Amygdala (tissue), 56 donors: Measurements from ENCODE around the gene PELI1.
"Not testable (repeated sequence)": the region's sequence is repeated elsewhere in the genome, so short reads cannot be mapped to it uniquely, and the experiment has no call there.

Experiments used
- DNase-seq, 56 donors: peaks; one replicate each; lab custom pipeline; 2025; lab: John Stamatoyannopoulos, UW

Gene PELI1

DNA sequence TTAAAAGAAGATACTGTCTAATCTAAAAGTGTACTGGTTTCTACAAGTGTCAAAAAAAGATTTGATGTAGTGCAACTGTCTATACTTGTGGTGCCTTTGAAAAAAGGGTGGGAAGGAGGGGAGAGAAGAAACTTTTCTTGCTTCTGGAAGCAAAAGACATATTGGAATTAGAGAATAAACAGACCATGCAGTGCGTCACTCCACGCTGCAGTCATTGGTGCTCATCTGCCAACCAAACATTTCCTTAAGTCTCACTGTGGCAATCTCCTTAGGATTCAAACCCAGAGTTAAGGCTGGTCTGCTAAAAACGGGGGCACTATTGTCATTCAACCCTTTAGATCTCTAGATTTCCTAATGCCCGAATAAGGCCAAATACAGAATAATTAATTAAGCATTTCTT, 50.9 kb downstream of the PELI1 start:
- no peak for DNase-seq

DNA sequence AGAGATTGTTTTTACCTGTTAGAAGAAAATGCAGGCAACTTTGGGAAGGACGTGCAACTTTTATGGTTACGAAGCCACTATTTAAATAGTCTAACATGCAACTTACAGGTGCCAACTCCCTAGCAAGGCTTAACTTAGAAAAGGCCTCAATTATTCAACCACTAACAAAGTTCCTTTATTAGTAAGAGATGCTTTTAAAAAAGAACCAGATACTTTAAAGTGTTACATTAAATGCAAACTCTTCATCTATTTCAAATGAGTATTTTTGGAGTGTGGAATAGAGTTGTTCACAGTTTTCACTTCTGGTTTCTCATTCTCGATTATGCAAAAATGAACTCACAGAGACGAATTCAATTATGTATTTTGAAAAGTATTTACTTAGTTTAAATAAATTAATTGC, 51.7 kb downstream of the PELI1 start:
- DNase-seq = no peak

DNA sequence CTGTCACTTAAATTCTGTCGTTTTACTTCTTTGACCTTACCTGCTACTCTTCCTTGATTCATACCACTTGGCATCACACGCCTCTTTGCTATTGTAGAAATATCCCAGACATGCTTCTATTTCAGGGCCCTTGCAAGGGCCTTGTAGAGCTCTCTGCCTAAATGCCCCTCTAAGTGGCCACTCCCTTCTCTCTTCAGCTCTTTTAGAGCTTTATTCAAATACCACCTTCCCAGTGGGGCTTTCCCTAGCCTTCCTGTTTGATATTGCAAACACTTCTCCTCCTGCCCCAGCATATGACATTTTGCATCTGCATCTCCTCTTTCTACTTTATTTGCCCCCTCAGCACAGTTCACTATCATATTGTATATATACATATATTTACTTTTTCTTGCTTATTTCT, 54.0 kb downstream of the PELI1 start:
- no peak for DNase-seq

DNA sequence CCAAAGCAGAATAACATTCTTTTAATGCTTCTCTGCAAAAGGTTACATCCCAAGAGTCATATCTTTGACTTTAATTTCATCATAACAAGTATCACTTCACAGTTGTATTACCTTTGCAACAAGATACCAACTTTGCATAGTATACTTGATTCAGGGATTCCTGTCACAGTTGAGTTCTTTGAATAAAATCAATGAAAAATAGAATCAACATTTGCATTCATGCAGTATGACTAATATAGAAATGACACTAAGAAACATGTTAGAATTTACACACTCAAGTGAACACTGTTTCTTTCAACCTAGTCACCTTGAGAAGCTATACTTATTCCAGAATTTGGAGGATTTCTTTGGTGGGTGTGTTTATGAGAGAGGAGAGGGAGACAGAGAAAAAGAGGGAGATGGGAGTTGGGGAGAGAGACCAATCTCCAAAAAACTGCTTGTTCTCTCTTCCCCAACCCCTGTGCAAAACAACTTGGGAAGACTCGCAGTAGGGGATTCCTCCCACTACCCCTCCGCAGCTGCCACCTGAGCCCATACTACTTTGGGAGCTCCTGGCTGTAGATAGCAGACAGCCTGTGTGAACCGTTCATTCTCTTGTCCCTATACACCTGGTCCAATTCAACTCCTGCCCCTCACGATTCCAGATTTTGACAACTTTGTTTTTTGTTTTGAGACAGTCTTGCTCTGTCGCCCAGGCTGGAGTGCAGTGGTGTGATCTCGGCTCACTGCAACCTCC, 57.7 kb downstream of the PELI1 start:
- DNase-seq = no peak

DNA sequence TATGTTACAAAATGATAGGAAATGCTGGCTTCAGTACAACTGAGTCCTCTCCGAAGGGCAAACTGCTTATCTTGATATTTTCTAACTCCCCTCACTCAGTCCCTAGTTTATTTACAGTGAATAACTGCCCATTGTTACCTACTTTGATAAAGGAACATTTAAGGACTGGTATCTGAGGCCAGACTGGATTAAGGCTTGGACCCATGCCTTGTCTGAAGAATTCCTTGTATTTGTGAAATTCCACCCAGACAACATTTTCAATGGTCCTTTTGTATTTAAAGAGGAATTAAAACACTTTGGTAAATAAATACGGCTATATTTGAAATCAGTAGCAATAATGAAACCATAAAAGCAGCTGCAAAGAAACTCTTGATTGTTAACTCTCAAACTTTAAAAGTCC, 58.3 kb downstream of the PELI1 start:
- no peak for DNase-seq

DNA sequence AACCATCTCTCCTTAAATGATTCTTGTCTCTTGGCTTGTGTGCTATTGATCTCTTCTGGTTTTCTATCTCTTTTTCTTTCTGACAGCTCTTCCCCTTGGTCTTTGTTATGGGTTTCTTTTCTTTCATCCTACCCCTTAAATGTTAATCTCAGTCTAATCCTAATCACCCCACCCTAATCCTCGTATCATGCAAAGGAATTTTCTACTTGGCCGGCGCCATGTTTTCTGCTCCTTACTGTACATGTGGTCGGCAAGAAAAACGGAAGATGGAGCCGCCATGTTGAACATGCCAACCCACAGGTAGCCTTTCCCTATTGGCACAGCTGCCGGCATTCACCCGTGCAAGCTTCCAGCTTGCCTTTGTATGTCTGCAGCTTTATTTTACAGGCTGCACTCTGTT, 63.2 kb downstream of the PELI1 start:
- DNase-seq = no peak

DNA sequence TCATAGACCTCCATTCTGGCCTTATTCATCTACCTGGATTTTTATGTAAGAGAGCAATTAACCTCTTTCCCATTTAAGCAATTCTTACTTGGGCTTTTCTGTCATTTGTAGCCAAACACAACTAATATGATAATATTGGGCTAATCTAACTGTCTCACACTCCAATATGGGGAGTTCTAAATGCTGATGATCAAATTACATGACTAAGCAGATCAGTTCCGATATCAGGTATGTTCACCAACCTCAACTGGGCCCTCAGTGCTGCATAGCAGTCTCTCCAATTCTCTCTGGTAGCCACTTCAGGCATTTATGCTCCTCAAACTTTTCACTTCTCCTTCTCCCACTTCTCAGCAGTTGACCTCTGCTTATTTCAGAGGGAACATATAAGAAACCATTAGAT, 64.0 kb downstream of the PELI1 start:
- no peak for DNase-seq

DNA sequence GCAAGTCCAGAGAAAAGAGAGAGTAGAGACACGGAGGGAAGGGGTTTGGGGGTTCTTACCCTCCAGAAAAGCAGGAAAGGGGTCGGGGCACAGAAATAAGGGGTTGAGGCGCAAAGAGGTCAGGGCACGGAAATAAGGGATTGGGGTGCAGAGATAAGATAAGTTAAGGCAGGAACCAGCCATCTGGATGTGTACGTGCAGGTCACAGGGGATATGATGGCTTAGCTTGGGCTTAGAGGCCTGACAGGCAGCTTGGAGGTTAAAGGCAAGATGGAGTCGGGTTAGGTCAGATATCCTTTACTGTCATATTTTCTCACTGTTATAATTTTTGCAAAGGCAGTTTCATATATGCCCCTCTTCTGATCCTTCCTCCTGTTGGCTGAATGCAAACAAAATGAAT, 64.5 kb downstream of the PELI1 start:
- not testable (repeated sequence) for DNase-seq

DNA sequence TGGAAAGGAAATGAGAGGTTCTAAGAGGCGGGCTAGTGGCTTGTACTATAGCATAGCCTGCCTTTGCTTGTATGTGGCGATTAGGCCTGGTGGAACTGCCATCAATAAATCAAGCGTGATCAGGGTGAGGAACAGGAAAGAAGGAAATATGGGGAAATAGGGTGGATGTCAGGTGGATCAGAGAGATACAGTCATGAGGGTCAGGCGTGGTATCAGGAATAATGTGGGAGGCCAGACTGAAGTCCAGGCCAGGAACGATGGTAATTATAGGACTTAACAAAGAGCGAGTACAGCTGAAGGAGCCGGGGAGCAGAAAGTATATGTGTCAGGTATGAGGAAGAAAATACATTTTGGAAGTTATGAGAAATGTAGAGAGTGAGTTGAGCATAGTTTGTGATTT, 67.4 kb downstream of the PELI1 start:
- DNase-seq = not testable (repeated sequence)

DNA sequence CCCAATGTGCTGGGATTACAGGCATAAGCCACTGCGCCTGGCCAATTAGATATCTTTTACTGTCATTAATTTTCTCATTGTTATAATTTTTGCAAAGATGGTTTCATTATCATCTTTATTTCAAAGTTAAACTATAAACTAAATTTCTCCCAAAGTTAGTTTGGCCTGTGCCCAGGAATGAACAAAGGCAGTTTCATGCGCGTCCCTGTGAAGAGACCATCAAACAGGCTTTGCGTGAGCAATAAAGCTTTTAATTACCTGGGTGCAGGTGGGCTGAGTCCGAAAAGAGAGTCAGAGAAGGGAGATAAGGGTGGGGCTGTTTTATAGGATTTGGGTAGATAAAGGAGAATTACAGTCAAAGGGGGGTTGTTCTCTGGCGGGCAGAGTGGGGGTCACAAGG, 69.6 kb downstream of the PELI1 start:
- not testable (repeated sequence) for DNase-seq

DNA sequence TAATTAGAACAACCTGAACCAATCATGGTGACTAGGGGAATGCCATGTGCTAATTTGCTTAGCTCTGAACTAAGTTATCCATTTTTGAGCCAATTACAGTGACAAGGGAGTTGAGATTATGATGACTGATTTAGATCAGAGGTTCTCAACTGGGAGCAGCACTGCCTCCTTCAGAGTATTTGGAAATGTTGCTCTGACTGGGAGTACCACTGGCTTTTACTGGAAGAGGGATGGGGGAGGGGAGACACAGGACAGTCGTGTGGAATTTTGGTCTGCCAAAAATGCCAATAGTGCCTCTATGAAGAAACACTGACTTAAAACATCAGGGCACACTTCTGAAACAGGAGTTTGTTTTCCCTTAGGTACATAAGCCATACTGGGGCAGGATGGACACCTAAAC, 76.9 kb downstream of the PELI1 start:
- no peak for DNase-seq

DNA sequence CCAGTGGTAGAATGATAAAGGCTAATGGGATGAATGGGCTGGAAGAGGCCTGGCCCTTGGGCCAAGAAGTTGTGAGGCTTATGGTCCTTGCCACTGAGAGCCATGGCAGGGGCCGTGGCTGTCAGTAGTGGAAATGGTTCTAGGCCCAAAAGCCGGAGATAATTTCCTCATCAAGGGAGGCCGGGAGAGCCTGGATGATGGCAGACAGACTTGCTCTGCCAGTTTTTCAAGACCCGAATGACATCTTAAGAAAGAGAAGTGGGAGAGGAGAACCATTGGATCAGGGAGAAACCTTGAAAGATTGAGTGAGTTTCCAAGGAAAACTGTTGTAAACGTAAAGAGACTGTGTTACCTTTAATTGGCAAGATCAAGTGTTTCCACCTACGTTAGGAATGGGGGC, 78.7 kb downstream of the PELI1 start:
- no peak for DNase-seq

DNA sequence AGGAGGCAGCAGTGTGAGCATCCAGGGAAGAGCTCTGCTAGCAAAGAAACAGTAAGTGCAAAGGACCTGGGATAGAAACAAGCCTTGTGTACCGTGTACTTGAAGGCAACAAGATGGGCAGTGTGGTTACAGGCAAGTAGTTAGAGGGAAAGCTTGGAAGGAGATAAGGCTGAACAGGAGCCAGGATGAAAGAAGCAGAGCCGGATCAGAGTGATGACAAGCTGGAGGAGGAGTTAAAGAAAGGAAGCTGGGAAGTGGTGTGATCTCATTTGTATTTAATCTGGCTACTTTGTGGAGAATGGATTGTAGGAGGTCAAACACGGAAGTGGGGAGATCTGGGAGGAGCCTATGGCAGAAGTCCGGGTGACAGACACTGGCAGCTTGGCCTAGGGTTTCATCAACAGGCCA, 80.3 kb downstream of the PELI1 start:
- DNase-seq = peak in 5 of 56 donors; percentile 0 to 16 (median 8)

DNA sequence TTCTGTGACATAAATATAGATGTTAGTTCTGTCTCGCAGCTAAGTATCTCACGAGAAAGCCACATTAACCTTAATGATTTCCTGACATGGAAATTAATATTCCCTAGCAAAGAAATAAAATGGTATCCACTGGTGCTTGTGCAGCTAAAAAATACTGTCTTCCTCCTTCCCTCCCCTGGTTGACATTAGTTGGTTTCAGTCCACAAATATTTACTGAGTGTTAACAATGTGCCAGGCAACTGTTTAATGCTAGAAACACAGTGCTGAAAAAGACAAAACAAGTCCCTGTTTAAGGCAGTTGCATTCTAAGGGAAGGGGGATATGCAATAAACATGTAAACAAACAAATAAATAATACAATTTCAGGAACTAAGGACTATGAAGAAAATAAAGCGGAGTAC, 80.8 kb downstream of the PELI1 start:
- DNase-seq = no peak

DNA sequence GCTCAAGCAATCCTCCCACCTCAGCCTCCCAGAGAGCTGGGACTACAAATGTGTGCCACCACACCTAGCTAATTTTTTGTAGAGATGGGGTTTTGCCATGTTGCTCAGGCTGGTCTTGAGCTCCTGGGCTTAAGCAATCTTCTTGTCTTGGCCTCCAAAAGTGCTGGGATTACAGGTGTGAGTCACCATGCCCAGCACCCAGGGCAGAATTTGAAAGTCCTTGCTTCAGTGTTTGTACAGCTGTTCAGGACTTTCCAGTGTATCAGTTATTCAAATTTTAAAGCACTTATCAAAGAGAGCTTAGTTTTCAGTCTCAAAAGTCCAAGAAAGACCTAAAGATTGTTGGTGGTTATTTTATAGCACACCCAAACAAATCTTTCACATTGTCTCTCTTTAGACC, 81.4 kb downstream of the PELI1 start:
- no peak for DNase-seq

DNA sequence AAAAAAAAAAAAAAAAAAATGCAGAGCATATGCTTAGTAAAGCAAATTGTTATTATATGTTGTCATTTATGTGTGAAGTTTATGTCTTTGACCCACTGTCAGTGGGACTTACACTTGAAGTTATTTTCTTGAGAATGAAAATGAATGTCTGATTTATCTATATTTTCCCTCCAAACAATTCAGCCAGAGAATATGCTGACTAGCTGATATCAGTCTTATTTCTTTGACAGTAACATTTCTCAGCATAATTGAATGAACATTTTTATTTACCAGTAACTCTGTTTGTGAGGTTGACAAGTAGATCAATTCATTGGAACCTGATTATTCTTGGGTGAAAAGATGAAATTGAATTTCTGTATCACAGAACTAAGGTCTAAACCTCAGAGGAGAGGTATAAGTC, 85.0 kb downstream of the PELI1 start:
- no peak for DNase-seq

DNA sequence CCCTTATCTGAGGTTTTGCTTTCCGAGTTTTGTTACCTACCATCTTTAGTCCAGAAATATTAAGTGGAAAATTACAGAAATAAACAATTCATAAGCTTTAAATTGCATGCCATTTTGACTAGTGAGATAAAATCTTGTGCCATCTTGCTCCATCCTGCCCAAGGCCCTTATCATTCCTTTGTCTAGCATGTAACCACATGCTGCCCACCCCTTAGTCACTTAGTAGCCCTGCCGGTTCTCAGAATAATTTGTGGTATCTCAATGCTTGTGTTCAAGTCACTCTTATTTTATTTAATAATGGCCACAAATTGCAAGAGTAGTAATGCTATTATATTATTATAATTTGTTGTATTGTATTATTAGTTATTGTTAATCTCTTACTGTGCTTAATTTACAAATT, 88.2 kb downstream of the PELI1 start:
- DNase-seq = no peak

DNA sequence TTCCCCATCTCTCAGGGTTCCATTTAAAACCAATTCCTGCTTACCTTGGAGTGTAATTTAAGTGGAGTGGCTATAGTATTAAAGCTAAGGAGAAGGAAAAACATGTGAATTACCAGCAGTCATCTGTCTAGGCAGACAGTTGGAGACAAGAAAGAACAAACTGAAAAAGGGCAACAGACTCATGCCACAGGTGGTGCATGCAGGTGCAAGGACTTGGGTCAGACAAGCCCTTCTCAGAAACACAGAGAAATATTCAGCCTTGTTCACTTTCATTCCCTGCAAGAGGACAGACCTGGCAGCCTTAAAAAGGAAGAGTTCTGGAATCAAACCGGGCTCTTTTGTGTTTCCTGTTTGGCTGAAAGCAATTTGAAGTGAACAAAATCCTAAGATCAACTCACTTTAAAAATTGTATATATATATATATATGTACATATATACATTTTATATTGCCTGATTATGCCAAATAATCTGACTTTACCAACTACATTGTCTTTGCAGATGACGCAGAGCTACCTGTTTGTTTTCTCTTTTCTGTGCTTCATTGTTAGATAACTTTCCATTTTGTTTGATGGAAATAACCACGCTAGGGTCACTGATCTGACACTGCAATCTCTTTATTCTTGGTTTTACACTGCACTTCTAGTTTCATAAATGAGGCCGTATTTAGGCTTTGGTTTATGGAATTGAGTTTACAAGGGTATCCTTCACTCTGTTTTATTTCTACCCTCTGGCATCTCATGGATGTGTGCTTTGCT, 89.9 kb downstream of the PELI1 start:
- no peak for DNase-seq

DNA sequence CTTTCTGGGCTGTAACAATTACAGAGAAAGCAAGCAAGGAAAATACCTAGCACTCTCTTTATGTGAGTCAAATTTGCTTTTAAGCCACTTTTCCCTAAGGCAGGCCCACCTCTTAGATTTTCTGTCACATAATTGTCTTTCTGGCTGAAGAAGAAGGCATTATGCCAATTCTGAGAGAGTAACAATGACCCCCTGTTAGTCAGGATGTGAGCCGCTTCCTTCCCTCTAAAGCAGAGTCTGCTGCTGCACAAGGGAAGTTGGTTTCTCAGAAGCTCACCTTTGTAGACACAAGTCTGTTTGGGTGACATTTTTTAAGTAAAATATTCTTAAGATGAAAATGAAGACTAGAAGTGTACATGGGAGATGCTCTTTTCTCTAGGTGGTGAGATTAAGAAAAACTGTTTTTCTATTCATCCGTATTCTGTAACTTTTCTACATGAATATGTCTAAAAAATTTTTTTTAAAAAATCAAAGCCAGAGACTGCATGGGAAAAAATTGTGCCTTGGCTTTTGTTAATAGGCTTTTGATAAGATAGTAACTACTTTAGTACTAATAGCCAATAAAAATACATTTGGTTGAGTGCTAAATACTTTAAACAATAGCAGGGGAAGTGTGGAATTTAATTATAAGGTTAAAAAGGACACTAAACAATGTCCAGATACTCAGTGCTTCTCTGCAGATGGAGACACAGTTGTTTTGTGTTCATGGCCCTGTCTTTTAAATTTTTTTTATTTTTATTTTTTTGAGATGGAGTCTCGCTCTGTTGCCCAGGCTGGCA, 91.6 kb downstream of the PELI1 start:
- DNase-seq = peak in 1 of 56 donors; percentile 11

DNA sequence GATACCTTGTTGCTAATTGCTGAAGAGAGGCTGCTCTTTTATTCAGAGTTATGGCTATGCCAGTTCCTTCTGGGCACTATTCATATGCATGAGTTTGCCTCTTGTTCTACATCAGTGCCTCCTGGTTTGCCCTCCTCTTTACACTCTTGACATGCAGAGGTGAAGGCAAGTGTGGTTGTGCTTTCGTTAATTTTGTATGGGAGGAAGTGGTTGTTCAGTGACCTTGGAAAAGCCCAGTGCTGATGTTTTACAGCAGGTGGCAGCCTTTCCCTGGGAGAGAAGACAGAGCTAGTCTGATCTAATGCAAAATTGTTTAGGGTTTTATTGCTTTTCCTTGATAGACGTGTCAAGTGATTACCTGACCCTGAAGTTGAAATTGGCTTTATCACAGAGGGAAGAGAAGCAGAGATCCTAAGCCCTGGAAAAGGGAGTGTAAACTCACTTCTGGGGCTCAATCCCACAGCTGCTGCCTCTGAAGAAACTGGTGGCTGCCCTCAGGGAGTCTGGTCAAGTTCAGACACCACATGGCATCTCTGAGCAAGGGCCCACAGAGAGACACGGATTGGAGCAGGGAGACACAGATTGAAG, 94.5 kb downstream of the PELI1 start:
- DNase-seq = peak in 52 of 56 donors; percentile 1 to 85 (median 38)

DNA sequence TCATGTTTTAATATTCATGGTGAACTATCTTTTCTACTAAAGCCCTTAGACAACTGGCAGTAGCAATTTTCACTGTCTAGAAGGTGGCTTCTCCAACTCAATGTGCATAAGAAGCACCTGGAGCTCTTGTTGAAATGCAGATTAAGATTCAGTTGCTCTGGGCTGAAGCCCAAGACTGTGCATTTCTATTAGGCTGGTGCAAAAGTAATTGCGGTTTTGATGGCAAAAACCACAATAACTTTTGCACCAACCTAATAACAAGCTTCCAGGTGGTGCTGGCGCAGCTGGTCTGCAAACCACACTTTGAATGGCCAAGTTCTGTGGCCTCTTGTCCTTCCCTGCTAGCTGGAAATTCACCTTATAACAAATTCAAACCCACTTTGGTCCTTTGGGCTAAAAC, 98.3 kb downstream of the PELI1 start:
- no peak for DNase-seq
